Sigmoid colon (tissue), 7 donors: ENCODE measurements around the gene RCN1. TPM values are rescaled to one million over a fixed set of nuclear protein-coding genes. Genes with fewer than 3 reads are reported as not detected.

Experiments
- DNase-seq: peaks from one replicate; pipeline ENCODE4 v3.0.0-alpha.2; 2019
- H3K27ac ChIP-seq, 4 donors: fragments of 200-600 bp; sonication (generic); one replicate each; pipeline ENCODE4 v1.5.1; 2016 to 2019; ENCODE audit warnings: mild to moderate bottlenecking in 1 of 4
- H3K27me3 ChIP-seq, 3 donors: fragments of 200-600 bp; sonication (generic); one replicate each; pipeline ENCODE4 v1.5.1; 2019; ENCODE audit warnings: mild to moderate bottlenecking in 1 of 3
- H3K36me3 ChIP-seq, 4 donors: fragments of 200-600 bp; sonication (generic); one replicate each; pipeline ENCODE4 v1.5.1; 2016 to 2019
- H3K4me1 ChIP-seq, 4 donors: fragments of 200-600 bp; sonication (generic); one replicate each; pipeline ENCODE4 v1.5.1; 2017 to 2019
- H3K4me3 ChIP-seq, 4 donors: fragments of 200-600 bp; sonication (generic); one replicate each; pipeline ENCODE4 v1.5.1; 2017 to 2019; ENCODE audit warnings: mild to moderate bottlenecking in 2 of 4, moderate library complexity in 1 of 4
- H3K9me3 ChIP-seq, 4 donors: fragments of 200-600 bp in 3 of 4; sonication (generic) in 3 of 4; one replicate each; pipeline versions ENCODE4 v1.5.1 to v1.6.1; 2013 to 2019
- CTCF ChIP-seq, 4 experiments: fragments of 450-650 bp in 3 of 4; fragments of 200-600 bp in 1 of 4; IDR thresholded peaks; one replicate each; pipeline ENCODE4 v1.5.1; 2016 to 2019; ENCODE audit warnings: antibody characterized with exemption in 4 of 4, mild to moderate bottlenecking in 3 of 4, moderate library complexity in 2 of 4
- EP300 ChIP-seq, 4 donors: sonication (generic); formaldehyde crosslinking; IDR thresholded peaks; one replicate each; pipeline ENCODE4 v1.6.1; 2017; ENCODE audit warnings: antibody characterized with exemption in 4 of 4
- POLR2A ChIP-seq, 2 donors: fragments of 450-650 bp; IDR thresholded peaks; one replicate each; pipeline ENCODE4 v1.6.1; 2016; ENCODE audit warnings: antibody characterized with exemption in 2 of 2, mild to moderate bottlenecking in 2 of 2, moderate library complexity in 2 of 2
- POLR2AphosphoS5 ChIP-seq, 4 donors: sonication (generic); formaldehyde crosslinking; IDR thresholded peaks; one replicate each; pipeline ENCODE4 v1.6.1; 2017; ENCODE audit warnings: antibody characterized with exemption in 4 of 4
- whole genome bisulfite sequencing, 2 donors: extraction: QIAGEN DNeasy Blood & Tissue Kit; methylation state at CpG; one replicate each; pipeline ENCODE4 v1.1.7; 2013; 5-methylcytosine and 5-hydroxymethylcytosine counted together
- intact Hi-C: fragments of 100-400 bp; cut with DNase I; formaldehyde crosslinking; loops from one replicate; pipeline ENCODE4 v1.15.1; 2023
- polyA plus RNA-seq, 3 donors: library from polyadenylated mRNA; stranded (reverse); fragments of 200-250 nt; gene quantifications; one replicate each; pipeline ENCODE4 v1.2.3, GENCODE V29; 2013
- total RNA-seq, 4 donors: library from RNA; depleted of rRNA; stranded (reverse); fragments of >200 nt; gene quantifications; one replicate each; pipeline ENCODE4 v1.1.0, GENCODE V29; 2016
- donor health status: healthy with polysubstance abuse.
- donor health status: Bipolar disorder and iron deficiency.
- donor health status: healthy.

RCN1 gene
- total and polyA plus RNA-seq, 7 donors = 9.7 to 58.4 (median 34.1) TPM

- H3K4me3 ChIP-seq = no peak overlapping the region
- DNase-seq = no peak
- H3K27me3 ChIP-seq = no peaks in the 10 kb centered on the region
- H3K36me3 ChIP-seq = no peaks in the 10 kb centered on the region
- H3K27ac ChIP-seq = no peak overlapping the region
- no peaks in the 10 kb centered on the region for H3K4me1 ChIP-seq
- no peaks in the 10 kb centered on the region for H3K9me3 ChIP-seq
- intact Hi-C loops = no loop called here
- TF ChIP-seq EP300 (IDR thresholded peaks at IDR 0.05) (no peak), CTCF (IDR thresholded peaks at IDR 0.05) (no peak), POLR2A (IDR thresholded peaks at IDR 0.05) (no peak), POLR2AphosphoS5 (IDR thresholded peaks at IDR 0.05) (no peak)
- 86 to 89% methylated on average over 7 of the region's 7 CpGs for WGBS, 2 donors
Measured at GRCh38 chr11:32149748-32150147, 58.9 kb downstream of the RCN1 start.

- no peak overlapping the region for H3K27ac ChIP-seq
- no peak overlapping the region for H3K4me3 ChIP-seq
- TF ChIP-seq EP300 (IDR thresholded peaks at IDR 0.05) = no peak
- no peak for TF ChIP-seq CTCF (IDR thresholded peaks at IDR 0.05)
- no peak for TF ChIP-seq POLR2AphosphoS5 (IDR thresholded peaks at IDR 0.05)
- no peak for TF ChIP-seq POLR2A (IDR thresholded peaks at IDR 0.05)
- no peaks in the 10 kb centered on the region for H3K27me3 ChIP-seq
- no peaks in the 10 kb centered on the region for H3K4me1 ChIP-seq
- no peak for DNase-seq
- H3K36me3 ChIP-seq = no peaks in the 10 kb centered on the region
- intact Hi-C loops = no loop called here
- no peaks in the 10 kb centered on the region for H3K9me3 ChIP-seq
Measured at GRCh38 chr11:32151027-32151426, 60.2 kb downstream of the RCN1 start.

GRCh38 chr11:32152216-32152615, 61.3 kb downstream of the RCN1 start:
- 85 to 87% methylated on average over 9 of the region's 9 CpGs for WGBS, 2 donors
- H3K4me3 ChIP-seq = no peak overlapping the region
- intact Hi-C loops = no loop called here
- no peaks in the 10 kb centered on the region for H3K9me3 ChIP-seq
- DNase-seq = no peak
- H3K36me3 ChIP-seq = no peaks in the 10 kb centered on the region
- TF ChIP-seq POLR2A (IDR thresholded peaks at IDR 0.05) (no peak), EP300 (IDR thresholded peaks at IDR 0.05) (no peak), CTCF (IDR thresholded peaks at IDR 0.05) (no peak), POLR2AphosphoS5 (IDR thresholded peaks at IDR 0.05) (no peak)
- no peaks in the 10 kb centered on the region for H3K27me3 ChIP-seq
- no peaks in the 10 kb centered on the region for H3K4me1 ChIP-seq
- H3K27ac ChIP-seq = no peak overlapping the region

GRCh38 chr11:32152821-32153220, 61.9 kb downstream of the RCN1 start:
- TF ChIP-seq POLR2A (IDR thresholded peaks at IDR 0.05) = no peak
- Histone ChIP-seq H3K36me3 (no peaks in the 10 kb centered on the region), H3K4me3 (no peak overlapping the region), H3K4me1 (no peaks in the 10 kb centered on the region), H3K27ac (no peak overlapping the region), H3K9me3 (no peaks in the 10 kb centered on the region), H3K27me3 (no peaks in the 10 kb centered on the region)
- 32 to 49% methylated on average over 3 of the region's 3 CpGs for WGBS, 2 donors
- intact Hi-C loops = no loop called here
- no peak for DNase-seq

GRCh38 chr11:32153747-32154146, 62.9 kb downstream of the RCN1 start:
- no peaks in the 10 kb centered on the region for H3K9me3 ChIP-seq
- no peaks in the 10 kb centered on the region for H3K27me3 ChIP-seq
- WGBS, 2 donors = 63 to 65% methylated on average over 1 of the region's 1 CpG
- TF ChIP-seq CTCF (IDR thresholded peaks at IDR 0.05) (no peak), EP300 (IDR thresholded peaks at IDR 0.05) (no peak), POLR2AphosphoS5 (IDR thresholded peaks at IDR 0.05) (no peak), POLR2A (IDR thresholded peaks at IDR 0.05) (no peak)
- intact Hi-C loops = no loop called here
- H3K27ac ChIP-seq = no peak overlapping the region
- no peak overlapping the region for H3K4me3 ChIP-seq
- H3K36me3 ChIP-seq = no peaks in the 10 kb centered on the region
- no peaks in the 10 kb centered on the region for H3K4me1 ChIP-seq
- DNase-seq = no peak
